Amygdala (tissue), 56 donors: ENCODE results near the gene ARHGAP6.

Source experiments
- DNase-seq, 56 donors: peaks; one replicate each; lab custom pipeline; 2025; lab: John Stamatoyannopoulos, UW

Gene ARHGAP6

DNA sequence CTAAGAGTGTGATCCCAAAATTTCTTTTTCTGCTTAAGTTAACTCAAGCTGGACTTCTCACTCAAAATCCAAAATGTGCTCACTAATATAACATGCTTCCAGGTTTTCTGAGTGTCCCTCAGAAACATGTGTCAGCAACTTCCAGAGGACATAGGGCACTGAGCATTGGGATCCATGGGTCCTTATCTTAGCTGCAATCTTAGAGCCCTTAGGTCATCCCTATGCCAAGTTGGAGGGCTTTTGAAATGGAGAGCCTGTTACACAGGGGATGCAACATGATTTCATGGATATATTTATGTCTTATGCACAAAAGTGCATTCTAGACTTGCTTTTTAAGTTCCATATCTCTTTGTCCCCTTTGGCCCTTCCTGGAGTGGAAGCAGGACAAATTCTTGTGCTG lies 566.3 kb downstream of the ARHGAP6 start:
- DNase-seq, result no peak

DNA sequence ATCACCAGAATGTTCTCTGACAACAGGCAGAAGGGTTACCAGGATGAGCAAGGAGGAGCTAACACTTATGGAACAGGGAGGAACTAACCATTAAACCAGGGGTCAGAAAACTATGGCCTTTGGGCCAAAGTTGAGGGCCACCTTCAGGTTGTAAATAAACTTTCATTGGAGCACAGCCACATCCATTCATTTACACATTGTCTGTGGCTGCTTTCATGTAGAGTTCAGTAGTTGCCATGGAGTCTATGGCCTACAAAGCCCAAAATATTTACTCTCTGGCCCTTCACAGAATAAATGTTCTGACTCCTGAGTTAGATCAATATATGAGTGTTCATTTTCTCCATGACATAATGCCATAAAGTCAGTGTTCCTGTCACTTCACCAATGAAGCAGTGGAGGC lies 567.8 kb downstream of the ARHGAP6 start:
- DNase-seq, result no peak

DNA sequence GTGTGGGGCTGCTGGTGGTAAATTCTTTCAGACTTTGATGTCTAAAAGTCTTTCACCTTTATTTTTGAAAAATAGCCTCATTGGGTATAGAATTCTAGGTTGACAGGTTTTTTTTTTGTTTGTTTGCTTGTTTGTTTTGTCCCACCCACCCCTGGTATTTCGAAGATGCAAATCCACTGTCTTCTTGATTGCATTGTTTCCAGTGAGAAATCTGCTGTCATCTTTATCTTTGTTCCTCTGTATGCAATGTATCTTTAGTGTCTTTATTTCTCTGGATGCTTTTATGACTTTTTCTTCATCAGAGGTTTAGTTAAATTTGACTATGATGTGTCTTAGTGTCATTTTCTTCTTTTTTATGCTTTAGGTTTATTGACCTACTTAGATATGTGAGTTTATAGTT lies 575.9 kb downstream of the ARHGAP6 start:
- no peak for DNase-seq
